HCT116 (cell line): ENCODE results near the gene CALHM1. TPM values are rescaled to one million over a fixed set of nuclear protein-coding genes. Genes with fewer than 3 reads are reported as not detected.

Experiments used
- ATAC-seq: fragments of 200-7000 bp; cut with Tn5 transposase; 2 replicates; pipeline ENCODE4 v1.9.1; 2020; ENCODE audit warnings: mild to moderate bottlenecking, moderate library complexity
- BruUV-seq: library from RNA; stranded (reverse); fragments of 400-500 nt; replicated peaks from 2 replicates; lab custom pipeline; 2021; lab: Mats Ljungman, UMichigan
- CTCF ChIA-PET: fragments of 300-600 bp; sonication (Branson Sonifier 250); formaldehyde crosslinking; loops from one replicate; lab custom pipeline; 2021; ENCODE audit warnings: antibody characterized with exemption; lab: Charles Lee
- POLR2A ChIA-PET: fragments of 300-600, 350-600 bp; sonication (Branson Sonifier 250); formaldehyde crosslinking; loops from one replicate; lab custom pipeline; 2021; ENCODE audit warnings: antibody characterized with exemption; lab: Charles Lee
- RAD21 ChIA-PET, 2 experiments: fragments of 300-600 bp; sonication (Branson Sonifier 250); formaldehyde crosslinking; loops; one replicate each; lab custom pipeline; 2023; ENCODE audit warnings: low total read pairs in 2 of 2; ENCODE audit not compliant: uncharacterized antibody in 2 of 2, unreplicated experiment in 2 of 2, low non-redundant PET in 1 of 2; lab: Charles Lee
- DNase-seq: peaks from one replicate; pipeline ENCODE4 v3.0.0-alpha.2; 2010; ENCODE audit warnings: low read depth, low spot score
- H2AFZ ChIP-seq: fragments of 200-600 bp; shearing (Covaris generic), sonication (generic); 2 replicates; pipeline ENCODE4 v1.6.1; 2017; ENCODE audit warnings: low read depth, mixed run types, mixed read lengths, antibody characterized with exemption, low read length; ENCODE audit not compliant: poor library complexity, severe bottlenecking
- H3K27ac ChIP-seq: 2 replicates; pipeline ENCODE4 v1.5.1; 2012; ENCODE audit warnings: low read depth, low read length
- H3K27me3 ChIP-seq: fragments of 200-600 bp; sonication (generic); 2 replicates; pipeline ENCODE4 v1.6.1; 2016; ENCODE audit warnings: mixed run types, low read length, mixed read lengths; ENCODE audit not compliant: insufficient read depth
- H3K36me3 ChIP-seq, 2 experiments: fragments of 200-500 bp in 1 of 2; fragments of 200-600 bp in 1 of 2; sonication (Bioruptor generic) in 1 of 2; sonication (generic) in 1 of 2; 2 replicates each; pipeline versions ENCODE4 v1.5.1 to v1.6.1; 2014 to 2016; ENCODE audit warnings: low read length in 2 of 2, inconsistent platforms in 1 of 2, mixed read lengths in 1 of 2, mixed run types in 1 of 2; ENCODE audit not compliant: insufficient read depth in 2 of 2, control insufficient read depth in 1 of 2
- H3K4me1 ChIP-seq, 2 experiments: fragments of 200-600 bp in 1 of 2; sonication (generic) in 1 of 2; 2 replicates each; pipeline versions ENCODE4 v1.5.1 to v1.6.1; 2012 to 2017; ENCODE audit warnings: low read length in 2 of 2, inconsistent platforms in 1 of 2, mild to moderate bottlenecking in 1 of 2, mixed read lengths in 1 of 2, mixed run types in 1 of 2, moderate library complexity in 1 of 2; ENCODE audit not compliant: insufficient read depth in 2 of 2, control insufficient read depth in 1 of 2
- H3K4me2 ChIP-seq: fragments of 200-600 bp; sonication (generic); 2 replicates; pipeline ENCODE4 v1.6.1; 2017; ENCODE audit warnings: mixed run types, low read length, mixed read lengths
- H3K4me3 ChIP-seq, 2 experiments: fragments of 200-600 bp in 1 of 2; sonication (generic) in 1 of 2; replicated peaks in 1 of 2; 2 replicates each; pipeline ENCODE4 v1.5.1; 2011 to 2016; ENCODE audit warnings: low read length in 2 of 2, control low read depth in 1 of 2, low read depth in 1 of 2, mild to moderate bottlenecking in 1 of 2, mixed read lengths in 1 of 2, mixed run types in 1 of 2
- H3K79me2 ChIP-seq: fragments of 200-600 bp; sonication (generic); 2 replicates; pipeline ENCODE4 v1.6.1; 2017; ENCODE audit warnings: mild to moderate bottlenecking, mixed run types, low read length, moderate library complexity, mixed read lengths; ENCODE audit not compliant: insufficient read depth
- H3K9ac ChIP-seq: fragments of 200-600 bp; sonication (generic); 2 replicates; pipeline ENCODE4 v1.6.1; 2016; ENCODE audit warnings: low read length, mixed read lengths
- H3K9me2 ChIP-seq: fragments of 200-600 bp; sonication (generic), shearing (Covaris generic); 2 replicates; pipeline ENCODE4 v1.6.1; 2017; ENCODE audit warnings: mixed run types, mild to moderate bottlenecking, moderate library complexity; ENCODE audit not compliant: insufficient read depth
- H3K9me3 ChIP-seq, 2 experiments: fragments of 200-500 bp in 1 of 2; fragments of 200-600 bp in 1 of 2; sonication (Bioruptor generic) in 1 of 2; sonication (generic) in 1 of 2; 2 replicates each; pipeline ENCODE4 v1.6.1; 2014 to 2017; ENCODE audit warnings: low read length in 2 of 2, mixed read lengths in 2 of 2, inconsistent platforms in 1 of 2, low read depth in 1 of 2, mild to moderate bottlenecking in 1 of 2, mixed run types in 1 of 2, moderate library complexity in 1 of 2; ENCODE audit not compliant: control insufficient read depth in 1 of 2, insufficient read depth in 1 of 2
- H4K20me1 ChIP-seq: fragments of 200-600 bp; sonication (generic), shearing (Covaris generic); 2 replicates; pipeline ENCODE4 v1.6.1; 2017; ENCODE audit warnings: mixed run types, mild to moderate bottlenecking, moderate library complexity; ENCODE audit not compliant: insufficient read depth
- CBX3 ChIP-seq: IDR thresholded peaks from 2 replicates; pipeline ENCODE4 v1.6.1; 2012; ENCODE audit warnings: low read depth
- CEBPB ChIP-seq: IDR thresholded peaks from 2 replicates; pipeline ENCODE4 v1.6.1; 2012; ENCODE audit warnings: low read depth
- CTCF ChIP-seq, 3 experiments: fragments of 200-600 bp in 1 of 3; sonication (generic) in 1 of 3; IDR thresholded peaks in 2 of 3; conservative IDR thresholded peaks in 1 of 3; 2 replicates each; pipeline ENCODE4 v1.5.1; 2012 to 2017; ENCODE audit warnings: low read depth in 2 of 3, low read length in 2 of 3, antibody characterized with exemption in 1 of 3, borderline replicate concordance in 1 of 3, control low read depth in 1 of 3, mild to moderate bottlenecking in 1 of 3, mixed read lengths in 1 of 3, mixed run types in 1 of 3, moderate library complexity in 1 of 3; ENCODE audit not compliant: insufficient read depth in 1 of 3
- ELF1 ChIP-seq: IDR thresholded peaks from 2 replicates; pipeline ENCODE4 v1.6.1; 2012; ENCODE audit warnings: low read depth, borderline replicate concordance
- EZH2 ChIP-seq: fragments of 200-600 bp; sonication (generic); IDR thresholded peaks from 2 replicates; pipeline ENCODE4 v1.6.1; 2017; ENCODE audit warnings: antibody characterized with exemption, mixed run types
- EZH2phosphoT487 ChIP-seq: fragments of 200-600 bp; IDR thresholded peaks from 2 replicates; pipeline ENCODE4 v1.6.1; 2018; ENCODE audit warnings: antibody characterized with exemption, borderline replicate concordance
- MAX ChIP-seq: IDR thresholded peaks from 2 replicates; pipeline ENCODE4 v1.6.1; 2012
- POLR2AphosphoS5 ChIP-seq: IDR thresholded peaks from 2 replicates; pipeline ENCODE4 v1.6.1; 2011; ENCODE audit warnings: mild to moderate bottlenecking, low read depth, low read length, moderate library complexity
- RAD21 ChIP-seq: IDR thresholded peaks from 2 replicates; pipeline ENCODE4 v1.6.1; 2012; ENCODE audit warnings: low read depth, mild to moderate bottlenecking
- REST ChIP-seq: IDR thresholded peaks from 2 replicates; pipeline ENCODE4 v1.6.1; 2012; ENCODE audit warnings: low read depth
- SP1 ChIP-seq: IDR thresholded peaks from 2 replicates; pipeline ENCODE4 v1.6.1; 2012; ENCODE audit warnings: low read depth
- SRF ChIP-seq: IDR thresholded peaks from 2 replicates; pipeline ENCODE4 v1.6.1; 2012; ENCODE audit warnings: low read depth
- TCF7L2 ChIP-seq: IDR thresholded peaks from 2 replicates; pipeline ENCODE4 v1.7.0; 2011; ENCODE audit warnings: borderline replicate concordance, inconsistent platforms; ENCODE audit not compliant: insufficient read depth, insufficient read length; ENCODE audit errors: extremely low read depth
- YY1 ChIP-seq: IDR thresholded peaks from 2 replicates; pipeline ENCODE4 v1.6.1; 2011; ENCODE audit warnings: low read length, low read depth, moderate library complexity, mild to moderate bottlenecking; ENCODE audit not compliant: insufficient replicate concordance; ENCODE audit errors: extremely low read depth
- ZBTB33 ChIP-seq: IDR thresholded peaks from 2 replicates; pipeline ENCODE4 v1.6.1; 2011; ENCODE audit warnings: mild to moderate bottlenecking, low read length, moderate library complexity; ENCODE audit not compliant: insufficient replicate concordance; ENCODE audit errors: extremely low read depth
- ZFX ChIP-seq: fragments of 450-650 bp; IDR thresholded peaks from 2 replicates; pipeline ENCODE4 v1.6.1; 2017
- ZNF274 ChIP-seq: fragments of 200-500 bp; sonication (Bioruptor generic); IDR thresholded peaks from 2 replicates; pipeline ENCODE4 v1.6.1; 2014; ENCODE audit warnings: mild to moderate bottlenecking, low read depth, low read length, inconsistent platforms
- intact Hi-C: fragments of 100-400 bp; cut with micrococcal nuclease; formaldehyde crosslinking; loops from 2 replicates; pipeline ENCODE4 v1.10.0; 2022
- total RNA-seq: library from RNA; stranded (reverse); gene quantifications from one replicate; pipeline ENCODE4 v1.2.1, GENCODE V29; 2021; ENCODE audit not compliant: unreplicated experiment

CALHM1 gene
- total RNA-seq, 1 experiment from 2014 or later: not detected

GRCh38 chr10:103493362-103493915, 34.7 kb upstream of the CALHM1 start, which contains the start of gene NEURL1:
Gene NEURL1, plus strand, starts transcription at chr10:103493705. Its CDS starts 683 bp downstream, at chr10:103494388.
- Histone ChIP-seq H3K79me2 (no peaks in the 10 kb centered on the region), H3K36me3 (no peaks in the 10 kb centered on the region), H3K27ac (no peak within 1 kb of the TSS), H3K4me3 (no peak within 1 kb of the TSS), H3K4me2 (peak within 1 kb of the TSS; percentile 54), H3K4me1 (peaks cover 15 to 28% of the 10 kb centered on the region in 2 experiments), H3K27me3 (no peaks in the 10 kb centered on the region), H3K9me2 (no peaks in the 10 kb centered on the region), H2AFZ (peak within 1 kb of the TSS; percentile 62), H3K9ac (no peak within 1 kb of the TSS), H4K20me1 (no peaks in the 10 kb centered on the region), H3K9me3 (no peaks in the 10 kb centered on the region)
- TF ChIP-seq CEBPB (no peak), ZBTB33 (no peak), CTCF (IDR thresholded peaks at IDR 0.05 in 2 of 3, conservative IDR thresholded peaks at IDR 0.05 in 1 of 3; ENCODE audit: borderline replicate concordance in 1 of 3, insufficient read depth in 1 of 3, low read depth in 2 of 3, low read length in 2 of 3) (no peak), EZH2phosphoT487 (no peak), POLR2AphosphoS5 (no peak), ZNF274 (no peak), MAX (no peak), TCF7L2 (no peak), RAD21 (no peak), SP1 (no peak), YY1 (no peak), ELF1 (no peak), ZFX (no peak), CBX3 (no peak), SRF (no peak), REST (no peak), EZH2 (no peak)
- CTCF ChIA-PET: interaction anchor here (1.6 to 2.0 kb wide), 2 partner anchors 10 to 71 kb away, joined by 5 to 6 read pairs; no protein-coding TSS in a partner anchor
- ATAC-seq: no peak
- DNase-seq: no peak
- POLR2A ChIA-PET: interaction anchor here (0.6 to 1.8 kb wide), 2 partner anchors 11 to 675 kb away, joined by 3 to 5 read pairs; no protein-coding TSS in a partner anchor
- RAD21 ChIA-PET: no interaction called here
- intact Hi-C loops: loop anchor here (2.0 kb wide), 1 partner anchor 49 kb away; no protein-coding TSS in a partner anchor
- no TSS peak for BruUV-seq
